ENCODE results near the gene ZBTB44.
"Not testable (repeated sequence)": the region's sequence is repeated elsewhere in the genome, so short reads cannot be mapped to it uniquely, and the experiment has no call there.

ZBTB44 gene

GRCh38 chr11:130249371-130249770 lies 65.3 kb downstream of the ZBTB44 start:
- no peak for DNase-seq (ENCODE audit: low read depth in 1 of 2, low spot score in 1 of 2)

- no peak for DNase-seq (ENCODE audit: low read depth in 1 of 2, low spot score in 1 of 2)
Observed at GRCh38 chr11:130247319-130247718, 67.4 kb downstream of the ZBTB44 start.

GRCh38 chr11:130246738-130247137 lies 68.0 kb downstream of the ZBTB44 start:
- DNase-seq (ENCODE audit: low read depth in 1 of 2, low spot score in 1 of 2) = no peak

GRCh38 chr11:130246270-130246669 lies 68.4 kb downstream of the ZBTB44 start:
- no peak for DNase-seq (ENCODE audit: low read depth in 1 of 2, low spot score in 1 of 2)

- not testable (repeated sequence) for DNase-seq (ENCODE audit: low read depth in 1 of 2, low spot score in 1 of 2)
Observed at GRCh38 chr11:130245375-130245774, 69.3 kb downstream of the ZBTB44 start.

GRCh38 chr11:130244848-130245247 lies 69.9 kb downstream of the ZBTB44 start:
- DNase-seq (ENCODE audit: low read depth in 1 of 2, low spot score in 1 of 2) = no peak

GRCh38 chr11:130243816-130244215 lies 70.9 kb downstream of the ZBTB44 start:
- DNase-seq (ENCODE audit: low read depth in 1 of 2, low spot score in 1 of 2) = no peak

- no peak for DNase-seq (ENCODE audit: low read depth in 1 of 2, low spot score in 1 of 2)
Observed at GRCh38 chr11:130241713-130242112, 73.0 kb downstream of the ZBTB44 start.

GRCh38 chr11:130237282-130238006 lies 77.3 kb downstream of the ZBTB44 start:
- no peak for DNase-seq (ENCODE audit: low read depth in 1 of 2, low spot score in 1 of 2)

GRCh38 chr11:130234315-130234714 lies 80.4 kb downstream of the ZBTB44 start:
- DNase-seq (ENCODE audit: low read depth in 1 of 2, low spot score in 1 of 2) = no peak

- not testable (repeated sequence) for DNase-seq (ENCODE audit: low read depth in 1 of 2, low spot score in 1 of 2)
Observed at GRCh38 chr11:130233888-130234287, 80.8 kb downstream of the ZBTB44 start.

GRCh38 chr11:130233486-130233885 lies 81.2 kb downstream of the ZBTB44 start:
- DNase-seq (ENCODE audit: low read depth in 1 of 2, low spot score in 1 of 2) = not testable (repeated sequence)

- no peak for DNase-seq (ENCODE audit: low read depth in 1 of 2, low spot score in 1 of 2)
Observed at GRCh38 chr11:130227373-130227772, 87.3 kb downstream of the ZBTB44 start.

- DNase-seq (ENCODE audit: low read depth in 1 of 2, low spot score in 1 of 2) = no peak
Observed at GRCh38 chr11:130223291-130223971, 91.3 kb downstream of the ZBTB44 start.

- DNase-seq (ENCODE audit: low read depth in 1 of 2, low spot score in 1 of 2) = no peak
Observed at GRCh38 chr11:130220311-130221035, 94.2 kb downstream of the ZBTB44 start.

GRCh38 chr11:130219148-130219547 lies 95.6 kb downstream of the ZBTB44 start:
- DNase-seq (ENCODE audit: low read depth in 1 of 2, low spot score in 1 of 2) = no peak

- DNase-seq (ENCODE audit: low read depth in 1 of 2, low spot score in 1 of 2) = no peak
Observed at GRCh38 chr11:130218501-130219070, 96.1 kb downstream of the ZBTB44 start.

GRCh38 chr11:130217133-130218031 lies 97.3 kb downstream of the ZBTB44 start:
- DNase-seq (ENCODE audit: low read depth in 1 of 2, low spot score in 1 of 2) = no peak

- no peak for DNase-seq (ENCODE audit: low read depth in 1 of 2, low spot score in 1 of 2)
Observed at GRCh38 chr11:130216591-130217132, 98.1 kb downstream of the ZBTB44 start.

- DNase-seq (ENCODE audit: low read depth in 1 of 2, low spot score in 1 of 2) = no peak
Observed at GRCh38 chr11:130216221-130216550, 98.5 kb downstream of the ZBTB44 start.

Measured in activated CD4-positive, alpha-beta T cell treated with anti-CD3 and anti-CD28 coated beads, Interleukin-2, amount 50 U/mL, for 24 hours (primary cell).